HG02885 (cell line): Measurements from ENCODE around the gene ATRN.
"Not testable (repeated sequence)": the region's sequence is repeated elsewhere in the genome, so short reads cannot be mapped to it uniquely, and the experiment has no call there.

Source experiments
- ATAC-seq: cut with Tn5 transposase; IDR thresholded peaks from one replicate; pipeline ENCODE4 v1.9.1; 2021; ENCODE audit warnings: mild to moderate bottlenecking; ENCODE audit not compliant: unreplicated experiment, poor library complexity

Gene ATRN

GRCh38 chr20:3559231-3559630, 88.4 kb downstream of the ATRN start:
- no peak for ATAC-seq

GRCh38 chr20:3559637-3560036, 88.8 kb downstream of the ATRN start:
- ATAC-seq, result no peak

GRCh38 chr20:3560162-3560561, 89.3 kb downstream of the ATRN start:
- ATAC-seq, result no peak

- no peak for ATAC-seq
Observed at GRCh38 chr20:3560578-3560977, 89.8 kb downstream of the ATRN start.

- ATAC-seq, result no peak
Observed at GRCh38 chr20:3563133-3563532, 92.3 kb downstream of the ATRN start.

- ATAC-seq, result no peak
Observed at GRCh38 chr20:3563548-3564177, 92.8 kb downstream of the ATRN start.

- ATAC-seq, result no peak
Observed at GRCh38 chr20:3565851-3566250, 95.0 kb downstream of the ATRN start.

GRCh38 chr20:3572151-3572550, 101.3 kb downstream of the ATRN start:
- ATAC-seq, result no peak

- ATAC-seq, result no peak
Observed at GRCh38 chr20:3576363-3576762, 105.5 kb downstream of the ATRN start.

- no peak for ATAC-seq
Observed at GRCh38 chr20:3577366-3577765, 106.5 kb downstream of the ATRN start.

GRCh38 chr20:3580412-3580811, 109.6 kb downstream of the ATRN start:
- no peak for ATAC-seq

- no peak for ATAC-seq
Observed at GRCh38 chr20:3583765-3584164, 112.9 kb downstream of the ATRN start.

GRCh38 chr20:3586093-3586492, 115.3 kb downstream of the ATRN start:
- ATAC-seq, result no peak

- no peak for ATAC-seq
Observed at GRCh38 chr20:3590164-3590563, 119.3 kb downstream of the ATRN start.

GRCh38 chr20:3592931-3593330, 122.1 kb downstream of the ATRN start:
- no peak for ATAC-seq

- no peak for ATAC-seq
Observed at GRCh38 chr20:3595541-3595940, 124.7 kb downstream of the ATRN start.

- ATAC-seq, result no peak
Observed at GRCh38 chr20:3603108-3603507, 132.3 kb downstream of the ATRN start.

- not testable (repeated sequence) for ATAC-seq
Observed at GRCh38 chr20:3605386-3605886, 134.6 kb downstream of the ATRN start.

GRCh38 chr20:3606021-3606420, 135.2 kb downstream of the ATRN start:
- no peak for ATAC-seq

GRCh38 chr20:3611901-3612300, 141.1 kb downstream of the ATRN start:
- no peak for ATAC-seq

GRCh38 chr20:3612795-3613572, 142.2 kb downstream of the ATRN start:
- ATAC-seq, result no peak
